ENCODE data around the gene TMTC2.

The TMTC2 gene

DNA sequence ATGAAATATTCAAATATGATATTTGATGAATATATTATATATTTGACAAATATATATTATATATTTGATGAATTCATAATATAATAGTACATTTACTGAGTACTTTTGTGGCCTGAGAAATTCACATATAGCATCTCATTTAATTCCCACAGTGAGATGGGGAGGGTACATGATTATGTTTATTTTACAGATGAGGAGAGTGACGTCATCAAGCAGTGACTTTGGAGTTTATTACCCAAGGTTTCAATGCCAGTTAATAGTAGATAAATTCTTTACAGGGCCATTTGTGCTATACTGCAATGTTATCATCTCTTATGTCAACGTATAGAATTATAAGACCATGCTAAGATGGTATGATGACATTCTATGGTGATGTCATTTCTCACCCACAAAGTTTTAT is 352.7 kb downstream of the TMTC2 start:
- no peak for DNase-seq

DNA sequence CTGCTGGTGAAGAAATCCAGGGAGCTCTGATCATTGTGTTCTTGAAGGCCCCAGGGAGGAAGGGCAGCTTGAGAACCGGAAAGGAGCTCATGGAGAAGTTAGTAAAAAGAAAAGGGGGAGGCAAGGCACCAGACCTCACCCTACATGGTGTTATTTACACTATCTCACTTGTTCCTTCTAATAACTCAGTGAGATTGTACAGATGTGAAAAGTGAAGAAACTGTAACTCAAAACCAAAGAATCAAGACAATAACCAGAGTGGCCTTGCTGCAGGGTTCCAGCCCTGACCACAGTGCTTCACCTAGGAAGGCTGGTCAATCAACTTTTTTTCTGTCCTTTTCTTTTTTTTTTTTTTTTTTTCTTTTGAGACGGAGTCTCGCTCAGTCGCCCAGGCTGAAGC is 353.6 kb downstream of the TMTC2 start:
- no peak for DNase-seq

DNA sequence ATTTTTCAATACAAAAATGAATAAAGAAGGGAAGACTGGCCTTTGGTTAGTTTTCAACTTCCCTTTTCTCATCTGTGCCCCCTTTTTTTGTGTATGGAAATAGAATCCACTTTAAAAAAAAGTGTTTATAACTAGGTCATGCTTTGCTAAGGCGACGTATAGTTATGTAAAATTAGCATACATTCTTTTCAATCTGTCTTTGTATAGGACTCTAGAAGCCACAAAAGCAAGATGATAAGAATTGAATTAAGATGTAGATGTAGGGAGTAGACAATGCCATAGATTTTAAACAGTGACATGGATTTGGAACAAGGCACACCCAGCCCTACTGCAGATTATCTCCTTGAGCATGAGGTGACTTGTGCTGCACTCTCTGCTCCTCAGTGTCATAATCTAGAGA is 354.3 kb downstream of the TMTC2 start:
- DNase-seq, result no peak

DNA sequence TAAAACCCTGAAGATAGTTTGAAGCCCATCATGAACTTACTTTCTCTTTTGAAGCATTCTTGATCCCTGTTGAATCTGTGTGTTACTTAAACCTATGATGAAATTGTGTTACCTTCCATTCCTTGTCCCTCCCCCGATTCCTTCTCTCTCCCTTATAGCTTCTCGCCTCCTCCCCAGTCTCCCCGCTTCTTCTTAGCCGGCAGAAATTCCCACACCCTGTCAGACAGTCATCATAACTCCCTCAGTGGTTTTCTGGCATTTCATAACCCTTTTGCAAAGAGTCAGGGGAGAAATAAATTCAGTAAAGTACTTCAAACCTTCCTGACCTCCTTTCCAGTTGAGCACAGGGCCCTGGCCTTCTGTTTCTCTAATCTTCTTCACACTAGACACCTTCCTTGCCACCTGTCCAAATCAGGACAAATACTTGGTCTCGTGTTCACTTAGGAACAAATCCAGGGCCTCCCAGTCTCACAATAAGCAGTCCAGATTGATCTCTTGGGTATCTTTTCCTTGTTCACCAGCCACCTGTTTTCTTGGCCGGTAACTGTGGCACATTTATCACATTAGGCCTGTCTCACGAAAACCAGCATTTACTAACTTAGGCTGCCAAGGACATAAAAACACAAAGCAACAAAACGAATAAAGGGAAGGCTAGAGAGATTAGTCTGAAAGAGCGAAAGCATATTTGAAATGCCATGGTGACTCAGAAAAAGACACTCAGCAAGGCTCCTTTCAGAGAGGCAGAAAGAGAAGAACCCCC is 355.9 kb downstream of the TMTC2 start:
- DNase-seq, result no peak

DNA sequence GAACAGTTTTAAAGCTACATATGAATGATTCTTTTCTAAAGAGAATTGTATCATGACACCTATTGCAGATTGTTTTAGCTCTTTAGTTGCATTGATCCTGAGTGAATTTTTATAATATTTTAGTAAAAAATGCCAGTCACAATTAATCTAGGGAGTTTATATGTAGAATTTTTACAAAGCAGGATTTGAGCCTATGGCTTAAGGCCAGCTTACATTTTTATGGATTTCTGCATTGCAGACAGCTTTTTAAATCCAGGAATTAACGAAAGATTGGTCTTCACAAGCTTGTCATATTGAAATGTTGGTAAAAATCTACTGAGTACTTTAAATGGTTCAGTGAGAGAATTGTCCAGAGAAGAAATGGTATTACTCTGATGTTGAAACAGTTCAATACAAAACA is 358.0 kb downstream of the TMTC2 start:
- no peak for DNase-seq

DNA sequence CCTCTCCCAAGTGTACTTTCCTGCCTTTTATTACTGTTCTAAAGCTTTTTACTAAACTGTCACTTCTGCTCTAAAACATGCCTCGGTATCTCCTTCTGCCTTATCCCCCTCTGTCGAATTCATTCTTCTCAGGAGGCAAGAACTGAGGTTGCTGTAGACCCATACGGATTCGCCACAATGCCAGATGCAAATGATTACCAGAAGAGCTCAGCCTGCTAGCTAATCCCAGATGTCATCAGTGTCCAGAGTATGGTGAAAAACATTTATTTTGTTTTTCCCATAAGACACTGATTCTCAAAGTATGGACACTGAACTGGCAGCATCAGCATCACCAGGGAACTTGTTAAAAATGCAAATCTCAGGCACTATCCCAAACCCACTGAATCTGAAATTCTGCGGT is 359.3 kb downstream of the TMTC2 start:
- DNase-seq, result no peak

DNA sequence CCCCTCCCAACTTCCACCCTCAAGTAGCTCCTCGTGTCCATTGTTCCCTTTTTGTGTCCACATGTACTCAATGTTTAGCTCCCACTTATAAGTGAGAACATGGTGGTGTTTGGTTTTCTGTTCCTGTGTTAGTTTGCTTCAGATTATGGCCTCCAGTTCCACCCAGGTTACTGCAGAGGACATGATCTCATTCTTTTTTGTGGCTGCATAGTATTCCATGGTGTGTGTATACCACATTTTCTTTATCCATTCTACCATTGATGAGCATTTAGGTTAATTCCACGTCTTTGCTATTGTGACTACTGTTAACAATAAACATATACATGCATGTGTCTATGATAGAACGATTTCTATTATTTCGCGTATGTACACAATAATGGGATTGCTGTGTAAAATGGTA is 362.6 kb downstream of the TMTC2 start:
- no peak for DNase-seq

DNA sequence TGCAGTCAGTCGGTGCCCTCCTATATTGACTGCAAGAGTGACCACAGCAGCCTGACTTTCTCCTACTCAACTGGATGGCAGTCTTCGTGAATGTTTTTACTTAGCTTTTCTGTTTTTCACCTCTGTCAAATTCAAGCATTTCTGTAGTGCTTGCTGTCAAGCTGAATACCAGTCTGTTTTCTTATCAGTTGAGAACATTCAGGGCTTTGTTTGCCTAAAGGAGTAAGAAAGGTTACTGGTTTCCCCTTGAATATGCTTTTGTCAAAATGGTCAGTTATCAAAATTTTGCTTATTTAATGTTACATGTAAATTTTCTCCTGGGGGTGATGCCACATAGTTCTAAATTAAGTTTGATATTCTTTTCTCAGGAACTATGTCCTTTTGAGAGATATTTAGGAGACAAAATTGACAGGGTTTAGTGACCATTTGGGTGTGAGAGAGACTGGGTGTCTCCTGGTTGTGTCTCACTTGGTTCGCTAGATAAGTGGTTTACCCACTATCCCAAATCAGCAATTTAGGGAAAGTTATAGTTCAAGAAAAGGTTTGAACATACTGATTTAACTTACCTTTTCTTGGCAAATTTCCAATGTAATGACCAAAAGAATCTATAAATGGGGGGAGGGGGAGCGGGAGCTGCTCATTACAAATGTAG is 366.3 kb downstream of the TMTC2 start:
- no peak for DNase-seq

DNA sequence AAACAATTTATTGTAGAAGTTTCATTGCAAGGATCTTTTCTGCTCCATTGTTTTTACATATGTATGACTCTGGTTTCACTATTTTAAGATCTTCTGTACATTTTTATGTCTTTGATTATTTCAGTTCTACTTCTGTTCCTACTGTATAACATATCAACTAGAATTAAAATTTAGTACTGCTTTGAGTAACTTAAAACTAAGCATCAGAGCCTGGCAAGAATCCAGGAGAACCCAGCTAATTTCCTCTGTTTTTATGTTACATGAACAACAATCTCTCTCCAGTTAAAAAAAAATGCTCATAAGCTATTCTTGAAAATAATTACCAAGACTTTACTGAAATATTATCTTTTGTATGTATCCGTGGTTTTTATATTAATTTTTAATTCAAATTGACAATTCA is 370.7 kb downstream of the TMTC2 start:
- no peak for DNase-seq

DNA sequence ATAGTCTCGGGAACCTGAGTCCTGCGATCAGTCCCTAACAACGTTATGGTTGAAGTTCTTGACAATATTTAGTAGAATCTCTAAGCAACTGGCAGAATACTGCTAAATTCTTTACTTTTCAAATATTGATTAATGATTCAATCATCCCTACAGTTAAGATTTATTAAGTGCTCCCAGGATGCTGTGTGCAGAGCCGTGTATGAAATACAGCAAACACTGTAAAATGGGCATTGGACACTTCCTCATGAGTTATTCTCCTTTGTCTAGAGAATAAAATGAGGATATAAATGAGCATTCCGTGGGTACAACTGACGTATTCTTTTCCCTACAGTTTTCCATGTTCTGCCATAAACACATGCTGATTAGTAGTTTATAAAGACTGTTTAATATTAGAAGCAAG is 372.4 kb downstream of the TMTC2 start:
- DNase-seq, result no peak

DNA sequence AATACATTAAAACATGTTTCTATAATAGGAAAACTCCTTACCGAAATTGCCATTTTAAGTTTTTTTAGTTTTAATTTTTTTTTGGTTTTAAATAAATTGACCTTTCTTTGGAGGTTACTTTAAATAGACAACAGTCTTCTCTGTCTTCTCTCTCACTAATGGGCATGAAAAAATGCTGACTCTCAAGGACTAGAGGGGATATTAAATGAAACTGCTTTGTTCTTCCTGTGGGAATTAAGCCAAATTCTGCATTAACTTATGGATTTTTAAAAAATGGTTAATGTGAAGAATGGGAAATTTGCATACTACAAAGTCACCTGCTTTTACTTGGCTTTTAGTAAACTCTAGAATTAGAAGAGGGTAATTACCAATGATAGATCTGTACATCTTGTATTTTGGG is 378.9 kb downstream of the TMTC2 start:
- DNase-seq, result no peak

DNA sequence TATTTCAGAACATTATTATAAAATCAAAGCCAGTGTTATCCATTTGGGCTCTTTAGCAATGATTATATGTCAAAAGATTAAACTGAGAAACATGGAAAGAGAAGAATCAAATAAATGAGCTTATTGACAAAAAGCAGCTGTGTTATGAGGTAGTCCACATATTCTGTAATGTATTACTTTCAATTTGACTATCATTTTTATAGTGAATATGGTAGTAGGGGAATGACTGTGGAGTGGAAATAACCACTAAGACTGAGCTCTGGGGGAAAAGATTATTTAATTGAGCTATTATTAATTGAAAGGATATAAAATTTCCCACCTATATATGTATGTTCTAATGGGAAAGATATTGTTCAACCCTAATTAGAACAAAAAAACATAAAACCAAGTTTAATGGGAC is 381.3 kb downstream of the TMTC2 start:
- no peak for DNase-seq

DNA sequence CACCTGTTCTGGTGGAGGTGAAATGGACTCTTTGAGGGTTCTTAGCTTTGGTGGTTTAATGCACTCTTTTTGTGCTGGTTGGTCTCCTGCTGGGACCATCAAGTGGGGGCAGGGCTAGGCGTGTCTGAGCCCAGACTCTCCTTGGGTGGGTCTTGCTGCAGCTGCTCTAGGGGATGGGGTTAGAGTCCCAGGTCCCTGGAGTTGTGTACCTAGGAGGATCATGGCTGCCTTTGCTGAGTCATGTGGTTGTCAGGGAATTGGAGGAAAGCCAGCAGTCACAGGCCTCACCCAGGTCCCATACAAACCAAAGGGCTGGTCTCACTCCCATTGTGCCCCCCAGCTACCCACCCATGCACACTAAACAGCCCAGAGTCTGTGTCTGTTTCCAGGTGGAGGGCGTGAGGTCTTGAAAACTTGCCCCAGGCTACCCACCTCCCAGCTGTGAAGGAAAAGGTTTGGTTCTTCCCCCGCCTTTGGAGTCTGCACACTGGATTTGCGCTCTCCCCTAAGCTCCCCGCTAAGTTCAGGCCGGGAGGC is 387.7 kb downstream of the TMTC2 start:
- DNase-seq, result no peak

DNA sequence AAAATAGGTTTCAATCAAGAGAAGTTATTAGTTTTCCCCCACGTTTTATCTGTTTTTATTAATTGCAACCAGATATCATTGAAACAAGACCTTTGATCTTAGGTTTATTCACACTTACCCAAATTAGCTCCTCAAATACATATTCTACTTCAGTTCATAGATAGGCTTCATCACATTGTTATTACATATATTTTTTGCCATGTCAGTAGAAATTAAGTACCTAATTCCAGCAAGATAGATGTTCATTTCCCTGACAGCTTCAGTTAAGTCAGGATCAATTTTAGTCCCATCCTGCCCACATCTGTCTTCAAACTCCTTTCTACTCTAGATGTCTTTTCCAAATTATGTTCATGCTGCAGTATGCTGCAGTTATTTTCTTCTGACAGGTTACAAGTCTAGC is 388.8 kb downstream of the TMTC2 start:
- DNase-seq, result no peak

DNA sequence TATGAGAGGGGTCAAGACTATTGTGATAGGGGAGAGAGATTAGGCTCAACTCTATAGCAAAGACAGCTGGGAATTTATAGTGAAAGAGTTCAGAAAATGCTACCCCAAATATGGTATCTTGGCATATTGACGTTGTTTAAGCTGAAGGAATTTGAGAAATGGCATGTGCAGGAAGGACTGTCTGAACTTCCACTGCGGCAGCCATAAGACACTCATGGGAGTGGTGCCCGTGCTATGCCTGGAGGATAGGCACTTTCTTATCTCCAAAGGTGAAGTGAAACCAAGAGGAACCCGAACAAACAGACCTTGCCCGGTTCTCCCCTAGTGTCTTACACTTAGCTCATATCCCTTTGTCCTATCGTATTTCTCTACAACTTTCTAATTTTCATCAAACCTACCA is 390.3 kb downstream of the TMTC2 start:
- DNase-seq, result no peak

DNA sequence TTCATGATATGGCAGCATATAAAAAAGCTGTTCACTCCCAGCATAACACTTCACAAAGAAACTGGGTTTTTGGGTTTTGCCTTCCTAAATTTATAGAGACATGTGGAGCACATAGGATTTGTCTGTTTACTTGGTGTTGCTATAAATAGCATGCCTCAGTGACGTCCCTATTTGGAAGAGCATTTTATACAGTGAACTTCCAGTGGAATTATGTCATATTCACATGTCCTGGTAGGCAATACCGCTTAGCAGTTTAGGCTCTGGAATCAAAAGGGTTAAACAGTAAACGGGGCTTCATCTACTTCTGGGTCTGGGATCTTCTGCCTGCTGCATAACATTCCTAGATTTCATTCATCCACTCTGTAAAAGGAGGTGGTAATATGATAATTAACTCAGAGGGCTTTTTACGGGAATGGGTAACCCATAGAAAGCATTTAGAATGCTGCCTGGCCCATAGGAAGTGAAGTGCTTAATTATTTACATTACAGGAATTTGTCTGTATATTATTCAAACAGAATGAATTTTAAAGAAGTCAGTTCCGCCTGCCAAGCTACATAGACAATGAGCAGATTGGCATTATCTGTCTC is 396.1 kb downstream of the TMTC2 start:
- no peak for DNase-seq

DNA sequence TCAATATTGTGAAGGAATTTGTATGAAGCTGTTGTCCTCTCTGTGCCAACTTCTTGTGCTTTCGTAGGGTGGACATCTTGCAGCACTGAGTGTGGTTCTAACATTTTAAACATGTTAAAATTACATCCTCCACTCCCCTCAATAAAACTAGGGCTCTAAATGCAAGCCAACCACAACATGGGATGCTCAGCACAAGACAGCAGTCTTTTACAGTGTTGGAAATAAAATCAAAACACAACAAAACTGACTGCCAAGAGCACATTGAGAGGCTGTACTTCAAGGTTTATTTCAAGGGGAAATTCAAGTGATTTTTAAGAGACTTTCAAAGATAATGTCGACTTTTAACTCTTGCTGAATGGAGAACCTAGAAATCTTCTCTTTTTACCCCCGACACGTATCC is 396.9 kb downstream of the TMTC2 start:
- no peak for DNase-seq

DNA sequence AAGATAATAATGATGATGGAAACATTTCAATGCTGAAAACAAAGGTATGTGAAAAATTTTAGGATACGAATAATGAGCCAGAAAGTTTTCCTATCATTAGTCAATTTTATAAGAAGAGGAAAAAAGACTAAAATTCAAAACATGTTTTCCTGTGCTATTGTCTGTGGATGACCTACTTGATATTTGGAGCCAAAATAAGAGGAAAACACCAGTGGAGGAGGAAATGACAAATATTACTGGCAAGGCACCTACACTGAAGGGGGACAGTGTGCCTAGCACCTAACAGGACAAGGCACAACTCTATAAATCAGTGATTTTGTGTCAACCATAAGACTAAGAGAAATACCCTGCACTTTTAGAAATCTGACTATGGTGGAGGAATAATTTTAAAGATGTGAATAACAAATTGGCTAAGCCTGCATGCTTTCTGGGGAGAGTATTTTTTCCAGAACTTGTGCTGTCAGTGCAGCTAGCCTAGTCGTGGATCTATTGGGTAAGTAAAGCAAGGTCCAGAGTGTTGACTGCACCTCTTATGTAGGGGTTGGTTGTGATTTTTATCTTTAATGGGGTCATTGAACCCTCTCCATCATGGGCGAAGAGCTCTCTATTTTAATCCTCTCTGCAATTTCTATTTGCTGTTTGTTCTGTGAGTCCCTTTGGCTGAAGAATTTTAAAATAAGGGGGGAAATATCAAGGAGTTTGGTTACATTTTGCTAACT is 398.0 kb downstream of the TMTC2 start:
- DNase-seq, result no peak

DNA sequence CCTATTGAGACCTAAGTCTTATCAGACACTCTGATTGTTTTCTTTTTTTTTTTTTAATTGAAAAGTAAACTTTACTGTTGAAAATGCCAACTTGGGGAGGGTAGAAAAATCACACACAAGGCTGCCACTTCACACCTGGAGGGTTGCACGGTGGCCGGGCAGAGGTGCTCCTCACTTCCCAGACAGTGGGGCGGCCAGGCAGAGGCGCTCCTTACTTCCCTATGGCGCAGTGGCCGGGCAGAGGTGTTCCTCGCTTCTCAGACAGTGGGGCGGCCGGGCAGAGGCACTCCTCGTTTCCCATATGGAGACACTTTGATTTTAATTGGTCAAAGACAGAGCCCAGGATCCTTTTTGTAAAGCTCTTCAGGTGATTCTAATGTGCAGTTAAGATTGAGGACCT is 399.3 kb downstream of the TMTC2 start:
- DNase-seq, result no peak

DNA sequence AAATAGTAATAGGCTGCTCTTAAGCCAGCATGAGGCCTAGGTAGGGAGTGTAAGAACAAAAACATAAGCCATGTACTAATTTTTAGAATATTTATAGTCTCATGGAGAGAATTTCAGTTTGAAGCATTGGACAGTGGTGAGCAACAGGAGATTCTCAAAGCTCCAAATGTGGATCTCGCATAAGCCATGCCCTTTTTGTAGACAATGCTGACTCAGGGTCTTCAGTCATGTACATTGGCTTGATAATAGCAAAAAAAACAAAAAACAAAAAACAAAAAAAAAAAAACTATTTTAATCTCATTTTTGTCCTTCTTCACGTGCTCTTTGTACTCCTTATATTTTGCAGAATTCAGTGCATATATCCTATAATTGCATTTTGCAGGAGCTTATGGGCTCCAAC is 402.9 kb downstream of the TMTC2 start:
- DNase-seq, result no peak

DNA sequence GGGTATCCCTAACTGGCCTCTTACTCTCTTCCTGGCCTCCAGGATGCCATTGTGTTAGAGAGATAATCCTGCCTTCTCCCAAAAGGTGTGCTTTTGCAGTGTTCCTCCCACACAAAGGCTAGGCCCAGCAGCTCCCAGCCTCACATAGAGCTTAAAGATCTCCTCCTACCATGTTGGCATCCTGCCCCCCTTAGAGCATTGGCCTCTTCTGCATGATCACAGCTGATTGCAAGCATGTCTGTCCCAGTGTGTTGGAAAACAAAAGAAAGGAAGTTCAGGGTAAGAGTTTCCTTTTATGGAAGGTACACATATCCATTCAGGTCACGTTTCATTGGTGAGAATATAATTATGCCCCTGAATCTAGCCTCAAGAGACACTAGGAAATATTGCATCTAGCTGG is 405.4 kb downstream of the TMTC2 start:
- no peak for DNase-seq

DNA sequence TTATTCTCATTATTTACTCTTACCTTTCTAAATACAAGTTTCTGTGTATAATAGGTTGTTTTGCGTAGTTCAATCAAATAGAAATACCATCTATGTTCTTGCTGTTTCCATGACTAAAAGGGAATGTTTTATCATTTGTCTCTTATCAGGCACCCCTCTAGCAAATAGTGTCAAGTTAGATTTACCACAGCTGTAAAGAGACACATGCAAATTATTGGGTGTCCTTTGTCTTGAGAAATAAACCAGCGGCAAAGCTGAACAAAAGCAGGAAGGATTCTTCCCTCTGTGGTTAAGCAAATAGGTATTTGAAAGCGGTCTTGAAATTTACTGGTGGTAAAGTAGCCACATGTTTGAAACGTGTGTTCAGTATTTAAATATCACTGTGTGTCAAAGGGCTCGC is 405.9 kb downstream of the TMTC2 start:
- no peak for DNase-seq

DNA sequence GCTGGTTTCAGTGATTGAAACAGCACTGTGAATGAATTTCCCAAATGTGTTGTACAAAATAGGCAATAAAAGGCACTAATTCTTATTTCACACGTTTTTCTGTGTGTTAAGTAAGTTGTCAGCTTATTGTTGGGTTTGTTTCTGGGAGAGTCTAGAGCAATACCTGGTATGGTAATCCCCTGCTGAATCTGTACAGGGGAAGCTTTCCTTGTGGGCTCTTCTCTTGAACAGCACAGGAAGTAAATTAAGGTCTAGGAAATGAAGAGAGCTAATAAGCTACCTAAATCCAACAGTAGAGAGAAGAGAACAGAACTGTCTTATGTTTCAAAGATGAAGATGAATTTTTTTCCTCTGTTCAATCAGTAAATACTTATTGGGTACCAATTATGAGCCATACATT is 406.7 kb downstream of the TMTC2 start:
- DNase-seq, result no peak

All from CD4-positive, alpha-beta T cell treated with Interleukin-17A for 1 hour (primary cell).